Lower leg skin (tissue), 4 donors: ENCODE measurements around the gene MRPS12. TPM values are rescaled to one million over a fixed set of nuclear protein-coding genes. Genes with fewer than 3 reads are reported as not detected.
A peak's percentile ranks its signal among the peaks of the same experiment; 100 is the strongest.

Source experiments
- DNase-seq, 2 donors: peaks; one replicate each; pipeline ENCODE4 v3.0.0-alpha.2; 2019; ENCODE audit warnings: low spot score in 2 of 2
- H3K4me3 ChIP-seq: fragments of 200-600 bp; sonication (generic); 2 replicates; pipeline ENCODE4 v1.5.1; 2017; ENCODE audit warnings: mild to moderate bottlenecking, low read depth; ENCODE audit not compliant: poor library complexity, severe bottlenecking
- CTCF ChIP-seq, 3 donors: fragments of 450-650 bp; IDR thresholded peaks; one replicate each; pipeline ENCODE4 v1.5.1; 2016; ENCODE audit warnings: antibody characterized with exemption in 3 of 3, mild to moderate bottlenecking in 3 of 3, moderate library complexity in 2 of 3
- POLR2A ChIP-seq, 2 donors: fragments of 450-650 bp; IDR thresholded peaks; one replicate each; pipeline ENCODE4 v1.6.1; 2016 to 2017; ENCODE audit warnings: antibody characterized with exemption in 2 of 2, mild to moderate bottlenecking in 1 of 2, moderate library complexity in 1 of 2
- WGBS, 2 donors: methylation state at CpG; one replicate each; pipeline ENCODE4 v1.1.5; 2018; 5-methylcytosine and 5-hydroxymethylcytosine counted together
- intact Hi-C: fragments of 100-400 bp; cut with DNase I; formaldehyde crosslinking; loops from one replicate; pipeline ENCODE4 v1.15.0; 2023; ENCODE audit warnings: low total_unique reads
- total RNA-seq, 4 donors: library from RNA; depleted of rRNA; stranded (reverse); fragments of >200 nt; gene quantifications; one replicate each; pipeline ENCODE4 v1.1.0, GENCODE V29; 2016

The MRPS12 gene
- total RNA-seq, 4 donors from 2014 or later, result 26.8 to 31.8 (median 30.0) TPM

DNA sequence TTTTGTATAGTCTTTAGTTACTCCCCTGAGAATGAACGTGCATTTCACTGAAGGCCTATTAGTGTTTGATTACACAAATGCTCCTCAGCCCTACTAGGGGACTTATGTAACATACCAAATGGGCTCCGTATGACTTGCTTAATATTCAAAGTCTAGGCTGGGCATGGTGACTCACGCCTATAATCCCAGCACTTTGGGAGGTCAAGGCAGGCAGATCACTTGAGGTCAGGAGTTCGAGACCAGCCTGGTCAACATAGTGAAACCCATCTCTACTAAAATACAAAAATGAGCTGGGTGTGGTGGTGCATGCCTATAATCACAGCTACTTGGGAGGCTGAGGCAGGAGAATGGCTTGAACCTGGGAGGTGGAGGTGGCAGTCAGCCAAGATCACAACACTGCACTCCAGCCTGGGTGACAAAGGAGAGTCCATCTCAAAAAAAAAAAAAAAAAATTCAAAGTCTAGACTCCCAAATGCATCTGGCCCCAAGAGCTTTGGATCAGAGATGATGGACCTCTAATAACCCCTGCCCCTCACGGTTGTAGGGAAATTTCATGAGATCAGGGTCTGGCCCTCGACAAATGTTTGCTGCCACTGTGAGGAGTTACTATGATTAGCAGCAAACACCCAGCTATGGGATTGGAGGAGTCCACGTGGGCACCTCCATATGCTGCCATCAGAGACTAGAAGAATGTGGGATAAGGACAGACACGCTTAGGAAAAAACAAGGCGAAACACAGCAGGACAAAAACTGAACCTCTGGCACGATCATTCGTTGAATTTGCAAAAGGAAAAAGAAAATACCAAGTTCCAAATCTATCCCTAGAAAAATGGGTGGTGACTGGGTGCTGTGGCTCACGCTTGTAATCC is 40.2 kb downstream of the MRPS12 start:
- TF ChIP-seq CTCF (IDR thresholded peaks at IDR 0.05) (no peak), POLR2A (IDR thresholded peaks at IDR 0.05) (no peak)
- H3K4me3 ChIP-seq, result no peak overlapping the region
- intact Hi-C loops, result no loop called here
- 74 to 80% methylated on average over 12 of the region's 12 CpGs for WGBS, 2 donors
- no peak for DNase-seq

- DNase-seq, result no peak
- H3K4me3 ChIP-seq, result no peak overlapping the region
- intact Hi-C loops, result no loop called here
- TF ChIP-seq CTCF (IDR thresholded peaks at IDR 0.05) (no peak), POLR2A (IDR thresholded peaks at IDR 0.05) (no peak)
- WGBS, 2 donors, result 93 to 95% methylated on average over 2 of the region's 2 CpGs
Observed at GRCh38 chr19:38971672-38972071, 40.9 kb downstream of the MRPS12 start.

DNA sequence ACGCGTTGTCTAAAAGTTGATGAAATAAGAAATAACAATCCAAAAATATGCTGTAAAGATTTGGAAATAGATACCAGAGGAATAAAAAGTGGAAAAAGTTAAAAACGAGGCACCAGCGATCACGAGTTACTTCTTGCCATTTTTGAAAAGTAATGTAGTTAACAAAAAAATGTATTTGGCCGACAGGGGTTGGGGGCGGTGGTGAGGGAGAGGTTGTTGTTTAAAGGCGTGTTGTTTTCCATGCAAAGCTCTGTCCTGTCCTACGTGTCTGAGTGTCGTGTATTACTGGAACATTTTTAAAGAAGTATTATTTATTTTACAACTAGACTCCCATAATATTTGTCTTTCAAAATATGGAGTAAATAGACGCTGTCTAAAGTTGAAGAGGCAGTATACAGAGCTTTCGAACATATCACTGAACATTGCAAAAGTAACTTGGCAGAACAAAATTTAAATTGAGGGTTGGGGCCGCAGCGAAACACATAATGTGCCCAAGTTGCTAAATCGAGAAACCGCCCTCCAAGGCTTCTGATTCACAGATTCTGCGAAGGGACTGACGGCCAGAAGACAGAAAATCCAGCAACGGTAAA is 44.0 kb downstream of the MRPS12 start:
- peak overlapping the region; percentile 36 for H3K4me3 ChIP-seq
- TF ChIP-seq CTCF (IDR thresholded peaks at IDR 0.05) (no peak), POLR2A (IDR thresholded peaks at IDR 0.05) (no peak)
- WGBS, 2 donors, result 17 to 20% methylated on average over 19 of the region's 19 CpGs
- peak in 1 of 2 donors; percentile 38 for DNase-seq
- intact Hi-C loops, result no loop called here

- H3K4me3 ChIP-seq, result peak within 1 kb of the TSS; percentile 36
- peak; percentile 25 to 90 for DNase-seq
- 1 to 8% methylated on average over 22 to 31 of the region's 63 CpGs for WGBS, 2 donors
- intact Hi-C loops, result no loop called here
- no peak for TF ChIP-seq POLR2A (IDR thresholded peaks at IDR 0.05)
- no peak for TF ChIP-seq CTCF (IDR thresholded peaks at IDR 0.05)
Observed at GRCh38 chr19:38975214-38975860, 44.6 kb downstream of the MRPS12 start, which contains the start of gene FBXO17. Gene FBXO17 (minus strand): TSS chr19:38975742. CDS start chr19:38950319, 25,423 bp downstream.

- 3 to 13% methylated on average over 9 to 20 of the region's 22 CpGs for WGBS, 2 donors
- DNase-seq, result no peak
- TF ChIP-seq POLR2A (IDR thresholded peaks at IDR 0.05) (no peak), CTCF (IDR thresholded peaks at IDR 0.05) (no peak)
Observed at GRCh38 chr19:38975861-38976271, 45.1 kb downstream of the MRPS12 start.

More at GRCh38 chr19:38975861-38976271, 45.1 kb downstream of the MRPS12 start:
- intact Hi-C loops, result no loop called here
- H3K4me3 ChIP-seq, result peak overlapping the region; percentile 36
